GM12872 (cell line): ENCODE results near the gene SCAMP2.

ENCODE experiments used
- TF ChIP-seq, protein P1 (sequence below): IDR thresholded peaks from 3 replicates; pipeline ENCODE4 v1.5.1; 2011; ENCODE audit warnings: low read depth, mild to moderate bottlenecking, low read length, moderate library complexity; ENCODE audit not compliant: insufficient read depth

Gene SCAMP2

DNA sequence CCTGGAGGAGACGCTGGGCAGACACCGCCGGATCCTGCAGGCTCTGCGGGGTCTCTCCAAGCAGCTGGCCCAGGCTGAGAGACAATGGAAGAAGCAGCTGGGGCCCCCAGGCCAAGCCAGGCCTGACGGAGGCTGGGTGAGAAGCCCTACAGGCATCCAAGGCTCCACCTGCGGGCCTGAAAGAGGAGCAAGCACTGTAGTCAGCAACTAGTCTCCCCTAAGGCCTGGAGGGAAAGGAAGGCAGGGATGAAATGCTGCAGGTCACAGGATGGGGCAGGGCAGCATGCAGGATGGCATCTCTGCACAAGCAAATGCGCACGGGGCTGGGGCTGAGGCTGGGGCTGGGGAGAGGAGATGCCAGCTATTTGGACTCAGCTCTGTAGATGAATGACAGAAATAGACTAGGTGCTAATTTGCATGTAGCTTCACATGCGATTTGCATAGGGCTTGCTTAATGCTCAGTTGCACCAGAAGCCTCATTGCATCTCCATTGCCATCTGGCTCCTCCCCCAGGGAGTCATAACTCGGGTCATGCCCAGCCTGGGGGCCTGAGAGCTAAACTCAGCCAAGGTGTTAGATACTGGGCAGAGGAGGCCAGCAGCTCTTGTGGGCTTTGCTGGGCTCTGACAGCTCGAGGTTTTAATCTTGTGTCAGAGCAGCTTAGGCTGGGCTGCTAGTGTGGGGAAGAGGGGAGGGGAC lies 51.9 kb downstream of the SCAMP2 start:
- TF ChIP-seq, protein P1, sequence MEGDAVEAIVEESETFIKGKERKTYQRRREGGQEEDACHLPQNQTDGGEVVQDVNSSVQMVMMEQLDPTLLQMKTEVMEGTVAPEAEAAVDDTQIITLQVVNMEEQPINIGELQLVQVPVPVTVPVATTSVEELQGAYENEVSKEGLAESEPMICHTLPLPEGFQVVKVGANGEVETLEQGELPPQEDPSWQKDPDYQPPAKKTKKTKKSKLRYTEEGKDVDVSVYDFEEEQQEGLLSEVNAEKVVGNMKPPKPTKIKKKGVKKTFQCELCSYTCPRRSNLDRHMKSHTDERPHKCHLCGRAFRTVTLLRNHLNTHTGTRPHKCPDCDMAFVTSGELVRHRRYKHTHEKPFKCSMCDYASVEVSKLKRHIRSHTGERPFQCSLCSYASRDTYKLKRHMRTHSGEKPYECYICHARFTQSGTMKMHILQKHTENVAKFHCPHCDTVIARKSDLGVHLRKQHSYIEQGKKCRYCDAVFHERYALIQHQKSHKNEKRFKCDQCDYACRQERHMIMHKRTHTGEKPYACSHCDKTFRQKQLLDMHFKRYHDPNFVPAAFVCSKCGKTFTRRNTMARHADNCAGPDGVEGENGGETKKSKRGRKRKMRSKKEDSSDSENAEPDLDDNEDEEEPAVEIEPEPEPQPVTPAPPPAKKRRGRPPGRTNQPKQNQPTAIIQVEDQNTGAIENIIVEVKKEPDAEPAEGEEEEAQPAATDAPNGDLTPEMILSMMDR = no peak

DNA sequence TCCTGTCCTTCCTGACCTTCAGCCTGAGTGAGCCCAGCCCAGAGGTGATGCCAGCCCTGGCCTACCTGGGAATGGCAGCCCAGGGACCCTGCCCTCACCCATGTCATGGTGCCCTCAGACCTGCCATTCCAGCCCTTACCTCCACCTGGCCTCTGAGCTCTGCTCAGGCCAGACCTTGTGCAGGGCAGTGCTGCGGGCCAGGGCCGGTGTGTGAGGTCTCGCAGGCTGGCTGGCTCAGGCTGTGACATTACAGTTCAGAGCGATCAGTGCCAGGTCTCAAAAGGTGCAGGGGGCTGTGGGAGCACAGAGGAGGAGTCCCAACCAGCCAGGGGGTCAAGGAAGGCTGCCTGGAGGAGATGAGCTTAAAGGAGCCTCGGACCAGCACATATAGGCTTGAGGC lies 53.1 kb downstream of the SCAMP2 start:
- TF ChIP-seq, protein P1 = no peak

DNA sequence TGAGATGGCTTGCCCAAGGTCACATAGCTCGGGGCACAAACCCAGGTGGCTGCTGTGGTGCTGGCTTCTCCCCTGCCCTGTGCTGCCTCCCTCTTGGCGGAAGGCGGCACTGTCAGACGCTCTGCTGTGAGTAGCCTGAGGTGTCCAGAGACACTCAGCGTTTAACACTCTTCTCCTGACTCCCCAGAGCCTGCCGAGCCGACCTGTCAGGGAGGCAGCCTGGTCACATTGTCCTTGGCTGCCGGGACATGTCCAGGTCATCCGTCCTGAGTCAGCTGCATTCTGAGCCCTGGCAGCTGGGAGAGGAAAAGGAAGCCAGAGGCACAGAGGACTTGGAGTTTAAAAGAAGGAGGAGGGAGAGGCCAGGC lies 55.8 kb downstream of the SCAMP2 start:
- TF ChIP-seq, protein P1 = no peak

DNA sequence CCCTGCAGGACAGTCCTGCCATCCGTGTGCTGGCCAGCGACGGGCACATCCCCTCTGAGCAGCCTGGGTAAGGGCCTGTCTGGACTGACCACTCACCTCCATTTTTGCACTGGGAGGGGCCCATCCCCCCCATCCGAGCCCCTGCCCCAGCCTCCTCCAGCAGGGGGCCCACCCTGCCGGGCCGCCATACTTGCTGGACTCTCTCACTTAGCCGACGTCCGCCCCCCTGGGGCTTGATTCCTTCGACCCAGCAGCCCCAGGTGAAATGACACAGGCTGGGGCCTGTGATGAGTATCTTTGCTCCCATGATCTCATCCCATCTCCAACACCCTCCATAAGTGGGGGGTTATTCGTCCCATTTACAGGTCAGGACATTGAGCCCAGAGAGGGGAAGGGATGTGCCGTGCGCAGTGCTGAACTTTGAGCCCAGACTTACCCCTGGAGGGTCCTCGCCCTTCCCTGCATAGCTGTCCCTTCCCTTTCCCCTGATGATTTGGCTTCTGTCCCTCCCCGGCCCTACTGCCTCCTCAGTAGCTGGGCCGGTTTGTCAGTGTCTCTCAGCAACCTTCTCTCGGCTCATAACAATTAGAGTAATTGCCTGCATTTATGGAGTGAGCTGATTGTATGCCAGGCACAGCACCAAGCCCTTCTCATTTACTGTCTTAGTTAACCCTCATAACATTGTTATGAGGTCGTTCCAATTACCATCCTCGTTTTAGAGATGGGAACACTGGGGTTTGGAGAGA lies 56.4 kb downstream of the SCAMP2 start:
- TF ChIP-seq, protein P1 = no peak

DNA sequence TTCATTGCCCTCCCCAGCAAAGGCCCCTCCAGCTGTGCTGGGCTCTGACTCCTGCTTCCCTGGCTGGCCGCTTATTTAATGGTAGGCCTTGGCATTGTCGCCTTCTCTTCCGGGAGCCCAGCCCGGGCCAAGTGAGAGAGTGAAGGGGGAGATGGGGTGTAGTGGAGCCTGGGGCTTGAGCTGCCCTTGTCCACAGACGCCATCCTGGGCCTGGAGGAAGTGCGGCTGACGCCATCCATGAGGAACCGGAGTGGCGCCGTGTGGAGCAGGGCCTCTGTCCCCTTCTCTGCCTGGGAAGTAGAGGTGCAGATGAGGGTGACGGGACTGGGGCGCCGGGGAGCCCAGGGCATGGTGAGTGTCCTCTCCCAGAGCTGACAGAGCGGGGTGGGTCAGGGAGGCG lies 57.2 kb downstream of the SCAMP2 start:
- TF ChIP-seq, protein P1 = no peak

DNA sequence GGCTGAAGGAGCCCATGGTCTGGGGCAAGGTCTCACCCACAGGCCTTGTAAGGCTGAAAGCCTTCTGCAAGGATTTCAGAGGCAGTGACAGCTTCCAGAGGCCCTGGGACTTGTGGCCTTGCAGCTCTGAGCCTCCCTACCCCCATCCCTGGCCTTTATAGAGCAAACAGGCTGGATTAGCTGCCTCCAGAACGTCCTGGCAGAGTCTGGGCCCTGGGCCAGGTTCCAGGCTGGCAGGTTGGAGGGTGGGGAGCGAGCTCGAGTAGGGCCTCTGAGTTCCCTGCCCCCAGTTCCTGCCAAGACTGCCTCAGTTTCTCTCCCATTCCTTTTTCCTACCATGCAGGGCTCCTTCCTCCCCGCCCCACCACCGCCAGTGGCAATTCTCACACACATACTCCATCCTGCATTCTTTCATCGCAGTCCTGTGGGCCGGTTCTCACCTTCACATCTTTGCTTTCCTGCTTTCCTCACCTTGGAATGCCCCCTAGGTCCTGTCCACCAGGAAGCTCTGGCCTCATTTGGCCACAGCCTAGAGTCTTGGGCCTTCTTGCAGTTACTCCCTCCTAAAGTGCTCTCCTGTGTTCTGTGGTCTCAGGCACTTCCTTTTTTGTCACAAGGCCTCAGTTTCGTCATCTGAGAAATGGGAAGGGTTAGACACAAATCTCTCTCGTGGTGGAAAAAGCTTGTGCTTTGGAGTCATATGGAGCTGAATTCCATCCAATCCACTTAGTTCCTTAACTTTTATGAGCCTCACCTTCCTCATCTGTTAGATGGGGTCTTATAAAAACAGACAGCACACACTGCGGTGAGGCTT lies 57.8 kb downstream of the SCAMP2 start:
- TF ChIP-seq, protein P1 = no peak

DNA sequence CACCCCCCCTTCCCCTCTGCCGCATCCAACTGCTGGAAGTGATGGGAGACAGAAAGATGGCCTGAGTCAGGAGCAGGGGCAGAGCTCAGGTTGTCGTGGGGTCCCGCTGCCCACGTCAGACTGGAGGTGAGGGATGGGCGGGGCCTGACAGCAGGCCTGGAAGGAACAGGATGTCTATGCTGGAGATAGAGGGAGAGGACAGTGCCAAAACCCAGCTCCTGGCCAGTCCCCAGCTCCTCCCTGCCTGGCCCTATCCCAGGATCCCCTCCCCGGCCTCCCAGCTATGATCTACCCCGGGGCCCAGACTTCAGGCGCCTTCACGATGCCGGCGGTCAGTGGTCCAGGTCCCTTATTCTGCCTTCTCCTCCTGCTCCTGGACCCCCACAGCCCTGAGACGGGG lies 60.6 kb downstream of the SCAMP2 start, which contains the start of gene LMAN1L:
Gene LMAN1L, plus strand, starts transcription at position 303 of the 400 bp plus-strand sequence. Its CDS starts 20 bp downstream, at position 323.
- TF ChIP-seq, protein P1 = no peak
